ENCODE results near the gene SAG. TPM values are rescaled to one million over a fixed set of nuclear protein-coding genes. Genes with fewer than 3 reads are reported as not detected.

SAG gene
- total and polyA plus RNA-seq, 7 donors: not detected

DNA sequence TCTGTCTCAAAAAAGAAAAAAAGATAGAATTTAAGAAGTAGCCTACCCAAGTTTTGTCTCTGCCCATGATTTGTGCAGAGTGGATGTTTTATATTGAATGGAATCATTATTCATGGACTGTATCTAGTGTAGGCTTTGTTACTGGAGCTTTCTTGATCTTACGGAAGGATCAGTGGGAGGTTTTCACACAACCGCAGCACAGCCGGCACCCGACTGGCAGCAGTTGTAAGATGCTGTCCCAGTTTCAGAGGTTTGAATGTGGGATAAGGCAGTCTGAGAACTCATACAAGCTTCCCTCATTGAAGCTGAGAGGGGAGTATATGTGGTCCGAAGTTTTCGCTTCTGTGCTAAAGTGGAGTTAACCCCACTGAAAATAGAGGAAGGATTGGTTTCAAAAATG is 19.7 kb upstream of the SAG start:
- WGBS, 2 donors: 99% methylated on average over 6 of the region's 6 CpGs

GRCh38 chr2:233288663-233289062 is 19.0 kb upstream of the SAG start:
- intact Hi-C loops (cut with DNase I): no loop called here
- TF ChIP-seq EP300 (IDR thresholded peaks at IDR 0.05) (no peak), POLR2A (IDR thresholded peaks at IDR 0.05) (no peak), POLR2AphosphoS5 (IDR thresholded peaks at IDR 0.05) (no peak), CTCF (IDR thresholded peaks at IDR 0.05) (no peak)
- 89 to 93% methylated on average over 5 of the region's 5 CpGs for WGBS, 2 donors
- Histone ChIP-seq H3K4me3 (no peak overlapping the region), H3K4me1 (no peaks in the 10 kb centered on the region), H3K9me3 (no peaks in the 10 kb centered on the region), H3K27ac (no peak overlapping the region), H3K36me3 (peaks cover 36 to 99% (median 66%) of the 10 kb centered on the region in 4 donors), H3K27me3 (no peaks in the 10 kb centered on the region)
- peak; percentile 14 for DNase-seq

More for the DNA sequence above, 19.7 kb upstream of the SAG start:
- H3K36me3 ChIP-seq: peaks cover 33 to 99% (median 62%) of the 10 kb centered on the region in 4 donors
- H3K27ac ChIP-seq: no peak overlapping the region
- no peaks in the 10 kb centered on the region for H3K9me3 ChIP-seq
- no peak overlapping the region for H3K4me3 ChIP-seq
- TF ChIP-seq POLR2A (IDR thresholded peaks at IDR 0.05): no peak
- TF ChIP-seq CTCF (IDR thresholded peaks at IDR 0.05): no peak
- no peak for TF ChIP-seq POLR2AphosphoS5 (IDR thresholded peaks at IDR 0.05)
- no peak for TF ChIP-seq EP300 (IDR thresholded peaks at IDR 0.05)
- H3K27me3 ChIP-seq: no peaks in the 10 kb centered on the region
- no peaks in the 10 kb centered on the region for H3K4me1 ChIP-seq
- no peak for DNase-seq
- intact Hi-C loops (cut with DNase I): no loop called here

- Histone ChIP-seq H3K9me3 (no peaks in the 10 kb centered on the region), H3K27me3 (no peaks in the 10 kb centered on the region), H3K36me3 (peaks cover 46 to 99% (median 70%) of the 10 kb centered on the region in 4 donors), H3K4me1 (no peaks in the 10 kb centered on the region), H3K4me3 (no peak overlapping the region), H3K27ac (no peak overlapping the region)
- WGBS, 2 donors: 91 to 95% methylated on average over 12 of the region's 12 CpGs
- no peak for DNase-seq
- TF ChIP-seq CTCF (IDR thresholded peaks at IDR 0.05) (no peak), POLR2AphosphoS5 (IDR thresholded peaks at IDR 0.05) (no peak), POLR2A (IDR thresholded peaks at IDR 0.05) (no peak), EP300 (IDR thresholded peaks at IDR 0.05) (no peak)
- intact Hi-C loops (cut with DNase I): no loop called here
These were observed 18.0 kb upstream of the SAG start for GRCh38 chr2:233289648-233290047.

DNA sequence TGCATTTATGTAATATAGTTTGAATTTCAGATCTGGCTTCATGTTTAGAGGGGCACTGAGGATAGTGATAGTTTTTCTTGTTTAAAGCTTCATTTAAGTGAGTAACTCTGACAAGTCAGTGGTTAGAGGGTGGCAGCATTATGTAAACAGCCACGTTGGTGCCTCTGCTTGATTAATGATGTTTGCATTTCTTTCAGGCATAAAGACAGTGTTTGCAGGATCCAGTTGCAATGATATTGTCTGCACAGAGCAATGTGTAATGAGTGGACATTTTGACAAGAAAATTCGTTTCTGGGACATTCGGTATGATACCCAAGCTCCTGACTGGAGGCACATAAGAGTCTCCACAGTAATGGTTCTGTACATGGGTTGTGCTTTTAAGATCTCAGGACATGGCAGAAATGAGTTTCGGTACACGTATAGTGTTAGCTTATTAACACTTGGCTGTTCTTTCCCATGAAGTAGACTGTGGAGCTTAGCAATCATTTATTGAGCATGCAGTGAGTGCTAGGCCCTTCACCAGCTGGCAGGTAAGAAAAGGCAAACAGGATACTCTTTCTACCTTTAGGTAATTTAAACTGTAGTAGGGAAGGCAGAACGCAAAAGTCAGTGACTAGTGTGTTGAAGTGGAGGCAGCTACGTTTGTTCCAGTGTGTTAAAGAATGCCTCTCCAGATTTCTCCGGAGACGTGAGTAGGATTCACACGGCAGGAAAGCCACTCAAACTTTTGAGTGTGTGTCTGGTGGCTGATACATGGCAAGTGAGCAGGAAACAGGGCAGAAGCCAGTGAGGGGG is 17.4 kb upstream of the SAG start:
- TF ChIP-seq POLR2AphosphoS5 (IDR thresholded peaks at IDR 0.05): no peak
- TF ChIP-seq EP300 (IDR thresholded peaks at IDR 0.05): no peak
- no peak for TF ChIP-seq CTCF (IDR thresholded peaks at IDR 0.05)
- TF ChIP-seq POLR2A (IDR thresholded peaks at IDR 0.05): no peak
- no peak for DNase-seq
- Histone ChIP-seq H3K9me3 (no peaks in the 10 kb centered on the region), H3K27ac (no peak overlapping the region), H3K36me3 (peaks cover 41 to 99% (median 67%) of the 10 kb centered on the region in 4 donors), H3K27me3 (no peaks in the 10 kb centered on the region), H3K4me1 (no peaks in the 10 kb centered on the region), H3K4me3 (no peak overlapping the region)
- intact Hi-C loops (cut with DNase I): no loop called here
- WGBS, 2 donors: 89 to 90% methylated on average over 10 of the region's 10 CpGs
